Liver (tissue), 9 donors: ENCODE data around the gene STX12. TPM values are rescaled to one million over a fixed set of nuclear protein-coding genes. Genes with fewer than 3 reads are reported as not detected.

Source experiments
- DNase-seq: peaks from one replicate; pipeline ENCODE4 v3.0.0-alpha.2; 2017; ENCODE audit warnings: low spot score
- H3K27ac ChIP-seq, 2 donors: one replicate each; pipeline ENCODE4 v1.7.0; 2013; ENCODE audit warnings: inconsistent platforms in 2 of 2, low read length in 2 of 2, control low read depth in 1 of 2, low read depth in 1 of 2, mild to moderate bottlenecking in 1 of 2
- H3K27me3 ChIP-seq, 4 donors: one replicate each; pipeline versions ENCODE4 v1.6.1 to v1.7.0; 2013; ENCODE audit warnings: low read length in 3 of 4, inconsistent platforms in 1 of 4, mild to moderate bottlenecking in 1 of 4, moderate library complexity in 1 of 4; ENCODE audit not compliant: control insufficient read depth in 4 of 4, insufficient read depth in 4 of 4
- H3K36me3 ChIP-seq, 4 donors: one replicate each; pipeline versions ENCODE4 v1.6.1 to v1.7.0; 2013; ENCODE audit warnings: low read length in 3 of 4, mild to moderate bottlenecking in 3 of 4, low read depth in 1 of 4, moderate library complexity in 1 of 4; ENCODE audit not compliant: control insufficient read depth in 4 of 4, insufficient read depth in 3 of 4
- H3K4me1 ChIP-seq, 4 donors: one replicate each; pipeline versions ENCODE4 v1.6.1 to v1.7.0; 2013; ENCODE audit warnings: low read length in 3 of 4, mild to moderate bottlenecking in 3 of 4, moderate library complexity in 1 of 4; ENCODE audit not compliant: control insufficient read depth in 4 of 4, insufficient read depth in 4 of 4
- H3K4me3 ChIP-seq, 3 donors: one replicate each; pipeline versions ENCODE4 v1.6.1 to v1.7.0; 2013; ENCODE audit warnings: low read length in 3 of 3, control low read depth in 1 of 3, low read depth in 1 of 3, mild to moderate bottlenecking in 1 of 3
- H3K9ac ChIP-seq, 2 donors: one replicate each; pipeline ENCODE4 v1.7.0; 2013; ENCODE audit warnings: low read length in 2 of 2, mild to moderate bottlenecking in 2 of 2, moderate library complexity in 2 of 2, control low read depth in 1 of 2, low read depth in 1 of 2
- H3K9me3 ChIP-seq, 4 donors: one replicate each; pipeline versions ENCODE4 v1.6.1 to v1.7.0; 2013; ENCODE audit warnings: low read length in 3 of 4; ENCODE audit not compliant: control insufficient read depth in 4 of 4
- ATF3 ChIP-seq: IDR thresholded peaks from 2 replicates; pipeline ENCODE4 v1.6.1; 2016; ENCODE audit warnings: antibody characterized with exemption
- CTCF ChIP-seq: fragments of 150-350 bp; IDR thresholded peaks from 2 replicates; pipeline ENCODE4 v1.5.1; 2017; ENCODE audit warnings: improper control_type of control experiment, low read depth, low read length; ENCODE audit not compliant: missing input control
- EGR1 ChIP-seq, 2 donors: IDR thresholded peaks; 2 replicates each; pipeline ENCODE4 v1.6.1; 2016 to 2018; ENCODE audit warnings: antibody characterized with exemption in 2 of 2, low read depth in 2 of 2
- FOXA1 ChIP-seq: IDR thresholded peaks from 2 replicates; pipeline ENCODE4 v1.6.1; 2016; ENCODE audit warnings: antibody characterized with exemption
- HNF4G ChIP-seq: IDR thresholded peaks from 2 replicates; pipeline ENCODE4 v1.6.1; 2016; ENCODE audit warnings: antibody characterized with exemption
- JUND ChIP-seq, 2 donors: IDR thresholded peaks; 2 replicates each; pipeline ENCODE4 v1.6.1; 2016; ENCODE audit warnings: antibody characterized with exemption in 2 of 2
- MAX ChIP-seq: IDR thresholded peaks from 2 replicates; pipeline ENCODE4 v1.6.1; 2016; ENCODE audit warnings: antibody characterized with exemption
- NR2F2 ChIP-seq: IDR thresholded peaks from 2 replicates; pipeline ENCODE4 v1.6.1; 2016; ENCODE audit warnings: antibody characterized with exemption
- RAD21 ChIP-seq, 2 donors: IDR thresholded peaks; 2 replicates each; pipeline ENCODE4 v1.6.1; 2016; ENCODE audit warnings: antibody characterized with exemption in 2 of 2, mild to moderate bottlenecking in 2 of 2
- REST ChIP-seq: IDR thresholded peaks from 2 replicates; pipeline ENCODE4 v1.6.1; 2016; ENCODE audit warnings: antibody characterized with exemption, mild to moderate bottlenecking
- RXRA ChIP-seq, 2 donors: IDR thresholded peaks; 2 replicates each; pipeline ENCODE4 v1.6.1; 2017 to 2018; ENCODE audit warnings: antibody characterized with exemption in 2 of 2, mild to moderate bottlenecking in 1 of 2
- YY1 ChIP-seq: IDR thresholded peaks from 2 replicates; pipeline ENCODE4 v1.6.1; 2016; ENCODE audit warnings: antibody characterized with exemption, mild to moderate bottlenecking
- ZBTB33 ChIP-seq: IDR thresholded peaks from 2 replicates; pipeline ENCODE4 v1.6.1; 2016; ENCODE audit warnings: antibody characterized with exemption
- WGBS: extraction: QIAGEN DNeasy Blood & Tissue Kit; methylation state at CpG from one replicate; pipeline ENCODE4 v1.1.7; 2013; 5-methylcytosine and 5-hydroxymethylcytosine counted together
- polyA plus RNA-seq, 2 donors: library from polyadenylated mRNA; stranded (reverse) in 1 of 2; unstranded in 1 of 2; fragments of 200-250 nt in 1 of 2; fragments of >200 nt in 1 of 2; fragmentation: Nextera tagmentation in 1 of 2; extraction: Ambion mirVana in 1 of 2; gene quantifications; one replicate each; pipeline versions ENCODE4 v1.2.1 to v1.2.3, GENCODE V29; 2013 to 2015
- total RNA-seq, 2 donors: library from RNA; depleted of rRNA; stranded (reverse); fragments of >200 nt; gene quantifications; one replicate each; pipeline ENCODE4 v1.2.3, GENCODE V29; 2014
- donor health status: healthy.
- donor health status: healthy.
- donor health status: healthy.
- donor health status: healthy.
- donor health status: healthy.

The STX12 gene
- total and polyA plus RNA-seq, 4 donors: 10.0 to 23.3 (median 13.7) TPM

GRCh38 chr1:27858072-27858948 is 85.3 kb downstream of the STX12 start:
- Histone ChIP-seq H3K9ac (no peak overlapping the region), H3K36me3 (no peaks in the 10 kb centered on the region), H3K27me3 (no peaks in the 10 kb centered on the region), H3K9me3 (no peaks in the 10 kb centered on the region), H3K4me1 (peaks cover 0 to 4% (median 2%) of the 10 kb centered on the region in 4 donors), H3K27ac (no peak overlapping the region), H3K4me3 (no peak overlapping the region)
- WGBS: 32% methylated on average over 10 of the region's 10 CpGs
- TF ChIP-seq NR2F2 (peak; percentile 59), RAD21 (IDR thresholded peaks at IDR 0.05) (peak; percentile 94), FOXA1 (no peak), CTCF (peak; percentile 99)
- peak; percentile 89 for DNase-seq

GRCh38 chr1:27858949-27859576 is 86.0 kb downstream of the STX12 start:
- H3K4me1 ChIP-seq: peaks cover 0 to 4% (median 2%) of the 10 kb centered on the region in 4 donors
- H3K4me3 ChIP-seq: no peak overlapping the region
- no peak overlapping the region for H3K27ac ChIP-seq
- H3K27me3 ChIP-seq: no peaks in the 10 kb centered on the region
- DNase-seq: no peak
- TF ChIP-seq YY1 (no peak), FOXA1 (no peak), ZBTB33 (no peak), REST (no peak), MAX (no peak), JUND (IDR thresholded peaks at IDR 0.05) (no peak), ATF3 (no peak), RAD21 (IDR thresholded peaks at IDR 0.05) (no peak), RXRA (IDR thresholded peaks at IDR 0.05) (no peak), EGR1 (IDR thresholded peaks at IDR 0.05; ENCODE audit: low read depth in 2 of 2) (no peak), HNF4G (no peak)
- H3K9me3 ChIP-seq: no peaks in the 10 kb centered on the region
- WGBS: 89% methylated on average over 14 of the region's 14 CpGs
- no peaks in the 10 kb centered on the region for H3K36me3 ChIP-seq
- no peak overlapping the region for H3K9ac ChIP-seq
